CD4-positive, alpha-beta T cell (primary cell): ENCODE results near the gene TSSC4. TPM values are rescaled to one million over a fixed set of nuclear protein-coding genes. Genes with fewer than 3 reads are reported as not detected.

ENCODE experiments used
- ATAC-seq: fragments of 200-7000 bp; cut with Tn5 transposase; one replicate; pipeline ENCODE4 v1.10.0; 2022; ENCODE audit warnings: mild to moderate bottlenecking; ENCODE audit not compliant: poor library complexity
- CTCF ChIA-PET: fragments of 350-600 bp; sonication (Branson Sonifier 250); formaldehyde crosslinking; loops from one replicate; lab custom pipeline; 2021; ENCODE audit warnings: antibody characterized with exemption, inconsistent platforms; lab: Charles Lee
- POLR2A ChIA-PET: fragments of 350-600 bp; sonication (Branson Sonifier 250); formaldehyde crosslinking; loops from one replicate; lab custom pipeline; 2021; ENCODE audit warnings: antibody characterized with exemption, inconsistent platforms; lab: Charles Lee
- DNase-seq, 14 experiments: peaks; one replicate each; pipeline ENCODE4 v3.0.0-alpha.2; 2013 to 2020; ENCODE audit warnings: mixed read lengths in 2 of 14
- H3K27ac ChIP-seq, 2 donors: one replicate each; pipeline versions ENCODE4 v1.5.1 to v1.7.0; 2013; ENCODE audit warnings: low read length in 2 of 2, low read depth in 1 of 2, mild to moderate bottlenecking in 1 of 2
- H3K27me3 ChIP-seq, 2 experiments: 1 replicate in 1 of 2; 2 replicates in 1 of 2; pipeline versions ENCODE4 v1.6.1 to v1.7.0; 2013; ENCODE audit warnings: low read length in 2 of 2, control low read depth in 1 of 2, mild to moderate bottlenecking in 1 of 2, moderate library complexity in 1 of 2; ENCODE audit not compliant: insufficient read depth in 2 of 2, control insufficient read depth in 1 of 2
- H3K36me3 ChIP-seq: one replicate; pipeline ENCODE4 v1.6.1; 2013; ENCODE audit warnings: low read length, control low read depth; ENCODE audit not compliant: insufficient read depth
- H3K4me1 ChIP-seq: one replicate; pipeline ENCODE4 v1.6.1; 2013; ENCODE audit warnings: low read length, control low read depth; ENCODE audit not compliant: insufficient read depth
- H3K4me3 ChIP-seq: one replicate; pipeline ENCODE4 v1.5.1; 2013; ENCODE audit warnings: mild to moderate bottlenecking, low read length, moderate library complexity
- H3K9me3 ChIP-seq, 2 experiments: 1 replicate in 1 of 2; 2 replicates in 1 of 2; pipeline versions ENCODE4 v1.6.1 to v1.7.0; 2013; ENCODE audit warnings: low read length in 2 of 2, mild to moderate bottlenecking in 2 of 2, control low read depth in 1 of 2, moderate library complexity in 1 of 2; ENCODE audit not compliant: control insufficient read depth in 1 of 2, insufficient read depth in 1 of 2
- H3K27ac Mint-ChIP-seq: one replicate; pipeline ENCODE4 v1.8.0; 2020; ENCODE audit warnings: mixed read lengths
- H3K27me3 Mint-ChIP-seq: one replicate; pipeline ENCODE4 v1.8.0; 2021; ENCODE audit warnings: mixed read lengths
- H3K36me3 Mint-ChIP-seq: one replicate; pipeline ENCODE4 v1.8.0; 2021; ENCODE audit warnings: low read depth, mixed read lengths
- H3K4me1 Mint-ChIP-seq: one replicate; pipeline ENCODE4 v1.8.0; 2021; ENCODE audit warnings: low read depth, mixed read lengths
- H3K4me3 Mint-ChIP-seq: one replicate; pipeline ENCODE4 v1.8.0; 2020; ENCODE audit warnings: mild to moderate bottlenecking, mixed read lengths
- H3K9me3 Mint-ChIP-seq: one replicate; pipeline ENCODE4 v1.8.0; 2020; ENCODE audit warnings: mixed read lengths
- CTCF ChIP-seq: fragments of 200-600 bp; IDR thresholded peaks from one replicate; pipeline ENCODE4 v1.8.0; 2022; ENCODE audit warnings: antibody characterized with exemption, mild to moderate bottlenecking
- intact Hi-C, 2 experiments: fragments of 100-400 bp; cut with DNase I in 1 of 2; cut with micrococcal nuclease in 1 of 2; formaldehyde crosslinking; loops; one replicate each; pipeline versions ENCODE4 v1.15.1 to v1.9.0; 2023 to 2025; cut with DNase I, micrococcal nuclease
- total RNA-seq, 174 experiments: library from RNA in 2 of 174; stranded (reverse) in 2 of 174; gene quantifications; one replicate each; pipeline ENCODE4 v1.2.3 and lab custom pipeline; 2021 to 2026

Gene TSSC4
- total RNA-seq, 2 experiments from 2014 or later = 47.5 to 50.0 TPM

GRCh38 chr11:2366276-2366675 lies 34.3 kb upstream of the TSSC4 start:
- no peaks in the 10 kb centered on the region for H3K36me3 Mint-ChIP-seq
- no peaks in the 10 kb centered on the region for H3K27me3 Mint-ChIP-seq
- H3K9me3 ChIP-seq = no peaks in the 10 kb centered on the region
- no peak overlapping the region for H3K27ac Mint-ChIP-seq
- ChIA-PET CTCF (no interaction called here), POLR2A (interaction anchor here (1.8 kb wide), 1 partner anchor 12 kb away, joined by 7 read pairs; no protein-coding TSS in a partner anchor)
- TF ChIP-seq CTCF = no peak
- H3K4me1 ChIP-seq = no peaks in the 10 kb centered on the region
- no peak overlapping the region for H3K4me3 ChIP-seq
- H3K27ac ChIP-seq = no peak overlapping the region
- no peaks in the 10 kb centered on the region for H3K4me1 Mint-ChIP-seq
- H3K36me3 ChIP-seq = no peaks in the 10 kb centered on the region
- H3K4me3 Mint-ChIP-seq = no peak overlapping the region
- intact Hi-C loops = no loop called here
- H3K9me3 Mint-ChIP-seq = no peaks in the 10 kb centered on the region
- DNase-seq (no peak), ATAC-seq (no peak)
- no peaks in the 10 kb centered on the region for H3K27me3 ChIP-seq

- no peaks in the 10 kb centered on the region for H3K9me3 Mint-ChIP-seq
- ATAC-seq (no peak), DNase-seq (no peak)
- H3K4me1 ChIP-seq = no peaks in the 10 kb centered on the region
- no peaks in the 10 kb centered on the region for H3K9me3 ChIP-seq
- no peaks in the 10 kb centered on the region for H3K27me3 ChIP-seq
- no peaks in the 10 kb centered on the region for H3K27me3 Mint-ChIP-seq
- ChIA-PET POLR2A (interaction anchor here (1.8 kb wide), 1 partner anchor 11 kb away, joined by 7 read pairs; no protein-coding TSS in a partner anchor), CTCF (no interaction called here)
- H3K27ac Mint-ChIP-seq = no peak overlapping the region
- H3K36me3 Mint-ChIP-seq = no peaks in the 10 kb centered on the region
- H3K27ac ChIP-seq = no peak overlapping the region
- intact Hi-C loops = no loop called here
- H3K4me3 Mint-ChIP-seq = no peak overlapping the region
- H3K4me3 ChIP-seq = no peak overlapping the region
- H3K4me1 Mint-ChIP-seq = no peaks in the 10 kb centered on the region
- TF ChIP-seq CTCF = no peak
- H3K36me3 ChIP-seq = no peaks in the 10 kb centered on the region
These were observed 33.8 kb upstream of the TSSC4 start for GRCh38 chr11:2366733-2367132.

GRCh38 chr11:2367266-2368160 lies 33.0 kb upstream of the TSSC4 start:
- Mint-ChIP-seq H3K36me3 (no peaks in the 10 kb centered on the region), H3K4me1 (no peaks in the 10 kb centered on the region), H3K4me3 (no peak overlapping the region), H3K27ac (no peak overlapping the region), H3K9me3 (no peaks in the 10 kb centered on the region), H3K27me3 (no peaks in the 10 kb centered on the region)
- no peak overlapping the region for H3K4me3 ChIP-seq
- no peak for ATAC-seq
- H3K36me3 ChIP-seq = no peaks in the 10 kb centered on the region
- TF ChIP-seq CTCF = no peak
- H3K27ac ChIP-seq = no peak overlapping the region
- no peaks in the 10 kb centered on the region for H3K9me3 ChIP-seq
- no peaks in the 10 kb centered on the region for H3K4me1 ChIP-seq
- intact Hi-C loops = no loop called here
- ChIA-PET POLR2A (interaction anchor here (1.8 kb wide), 1 partner anchor 10 kb away, joined by 7 read pairs; no protein-coding TSS in a partner anchor), CTCF (no interaction called here)
- no peak for DNase-seq
- no peaks in the 10 kb centered on the region for H3K27me3 ChIP-seq
